ENCODE results near the gene SETDB1.
"Not testable (repeated sequence)": the region's sequence is repeated elsewhere in the genome, so short reads cannot be mapped to it uniquely, and the experiment has no call there.

SETDB1 gene

GRCh38 chr1:150926097-150926741 is at the start of gene SETDB1:
SETDB1 (plus strand) TSS chr1:150926363; CDS start chr1:150927715, 1,352 bp downstream.
- DNase-seq (ENCODE audit: low read depth in 2 of 3, low spot score in 2 of 3): peak; percentile 83 to 93 (median 84)

DNA sequence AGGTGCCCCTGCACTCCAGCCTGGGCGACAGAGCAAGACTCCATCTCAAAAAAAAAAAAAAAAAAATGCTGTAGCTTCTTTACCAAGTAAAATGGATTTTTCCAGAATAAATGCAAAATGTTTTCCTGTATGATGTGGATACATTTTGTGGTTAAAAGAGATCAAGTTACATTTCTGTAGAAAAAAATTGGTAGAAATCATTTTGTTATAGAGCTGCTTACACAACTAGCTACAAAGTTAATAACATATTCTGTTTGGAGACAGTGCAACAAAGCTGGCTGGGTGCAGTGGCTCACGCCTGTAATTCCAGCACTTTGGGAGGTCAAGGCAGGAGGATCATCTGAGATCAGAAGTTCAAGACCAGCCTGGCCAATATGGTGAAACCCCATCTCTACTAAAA is 47.2 kb upstream of the SETDB1 start:
- not testable (repeated sequence) for DNase-seq (ENCODE audit: low read depth in 2 of 3, low spot score in 2 of 3)

GRCh38 chr1:150881331-150882070 is 44.7 kb upstream of the SETDB1 start:
- no peak for DNase-seq (ENCODE audit: low read depth in 2 of 3, low spot score in 2 of 3)

GRCh38 chr1:150883121-150883520 is 43.0 kb upstream of the SETDB1 start:
- not testable (repeated sequence) for DNase-seq (ENCODE audit: low read depth in 2 of 3, low spot score in 2 of 3)

GRCh38 chr1:150887018-150887417 is 39.1 kb upstream of the SETDB1 start, which contains the start of gene CTXND2:
CTXND2 (plus strand) TSS chr1:150887136; CDS start chr1:150912315, 25,179 bp downstream.
- DNase-seq (ENCODE audit: low read depth in 2 of 3, low spot score in 2 of 3): no peak

GRCh38 chr1:150888727-150889126 is 37.4 kb upstream of the SETDB1 start:
- no peak for DNase-seq (ENCODE audit: low read depth in 2 of 3, low spot score in 2 of 3)

- DNase-seq (ENCODE audit: low read depth in 2 of 3, low spot score in 2 of 3): no peak
Measured at GRCh38 chr1:150890033-150890416, 36.1 kb upstream of the SETDB1 start.

DNA sequence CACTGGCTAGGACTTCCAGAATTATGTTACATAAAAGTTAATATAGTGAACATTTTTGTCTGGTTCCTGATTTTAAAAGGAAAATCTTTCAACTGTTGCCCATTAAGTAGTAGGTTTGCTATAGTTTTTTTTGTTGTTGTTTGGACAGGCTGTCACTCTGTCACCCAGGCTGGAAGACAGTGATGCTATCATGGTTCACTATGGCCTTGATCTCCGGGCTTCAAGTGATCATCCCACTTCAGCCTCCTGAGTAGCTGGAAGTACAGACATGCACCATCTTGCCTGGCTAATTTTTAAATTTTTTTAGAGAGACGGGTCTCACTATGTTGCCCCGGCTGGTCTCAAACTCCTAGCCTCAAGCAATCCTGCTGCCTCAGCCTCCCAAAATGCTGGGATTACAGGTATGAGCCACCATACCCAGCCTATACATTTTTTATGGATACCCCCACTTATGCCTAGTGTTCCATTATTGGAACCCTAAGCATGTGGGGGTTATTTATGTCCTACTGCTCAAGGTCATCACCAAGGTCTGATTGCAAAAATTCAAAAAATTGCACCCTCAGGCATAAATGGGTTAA is 32.7 kb upstream of the SETDB1 start:
- DNase-seq (ENCODE audit: low read depth in 2 of 3, low spot score in 2 of 3): no peak

DNA sequence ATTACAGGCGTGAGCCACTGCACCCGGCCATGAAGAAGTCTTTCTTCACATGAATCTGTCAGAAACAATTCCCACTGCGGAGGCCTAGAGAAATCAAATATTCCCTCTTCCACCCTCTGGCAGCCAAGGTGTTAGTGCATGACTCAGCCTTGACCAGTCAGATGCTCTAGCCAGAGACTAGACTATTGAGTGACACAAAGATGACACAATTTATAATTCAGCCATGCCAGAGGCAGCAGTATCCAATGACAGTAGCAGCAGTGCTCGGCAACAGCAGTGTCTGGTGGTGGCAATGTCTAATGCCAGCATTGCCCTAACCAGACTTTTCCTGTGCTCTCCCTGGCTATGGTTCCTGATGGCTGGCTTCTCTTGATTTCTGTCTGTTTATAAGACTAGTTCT is 30.5 kb upstream of the SETDB1 start:
- no peak for DNase-seq (ENCODE audit: low read depth in 2 of 3, low spot score in 2 of 3)

GRCh38 chr1:150899795-150900194 is 26.4 kb upstream of the SETDB1 start:
- not testable (repeated sequence) for DNase-seq (ENCODE audit: low read depth in 2 of 3, low spot score in 2 of 3)

DNA sequence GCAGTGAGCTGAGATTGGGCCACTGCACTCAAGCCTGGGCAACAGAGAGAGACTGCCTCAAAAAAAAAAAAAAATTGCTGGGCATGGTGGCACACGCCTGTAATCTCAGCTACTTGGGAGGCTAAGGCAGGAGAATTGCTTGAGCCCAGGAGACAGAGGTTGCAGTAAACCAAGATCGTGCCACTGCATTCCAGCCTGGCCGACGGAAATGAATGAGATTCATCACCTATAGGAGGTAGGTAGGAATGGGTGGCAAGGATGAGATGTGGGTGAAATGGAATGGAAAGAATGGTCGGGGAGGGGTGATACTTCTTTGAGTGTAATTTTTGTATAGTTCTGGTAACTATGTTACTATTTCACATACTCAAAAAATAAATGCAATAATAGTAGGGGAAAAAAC is 23.8 kb upstream of the SETDB1 start:
- DNase-seq (ENCODE audit: low read depth in 2 of 3, low spot score in 2 of 3): no peak

- no peak for DNase-seq (ENCODE audit: low read depth in 2 of 3, low spot score in 2 of 3)
Measured at GRCh38 chr1:150902751-150903150, 23.4 kb upstream of the SETDB1 start.

DNA sequence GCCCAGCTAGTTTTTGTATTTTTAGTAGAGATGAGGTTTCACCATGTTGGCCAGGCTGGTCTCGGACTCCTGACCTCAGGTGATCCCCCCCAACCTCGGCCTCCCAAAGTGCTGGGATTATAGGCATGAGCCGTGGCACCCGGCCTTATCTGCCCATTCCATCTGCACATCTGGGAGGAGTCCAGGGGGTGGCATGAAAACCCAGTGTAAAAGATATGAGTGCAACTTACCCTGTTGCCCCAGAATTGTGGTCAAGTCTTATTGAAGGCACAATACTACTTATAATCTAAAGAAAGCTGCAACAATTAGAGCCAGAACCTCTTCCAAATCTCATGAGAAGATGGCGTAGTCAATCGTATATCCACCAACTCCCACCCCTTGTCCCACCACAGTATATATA is 20.9 kb upstream of the SETDB1 start:
- DNase-seq (ENCODE audit: low read depth in 2 of 3, low spot score in 2 of 3): no peak

- DNase-seq (ENCODE audit: low read depth in 2 of 3, low spot score in 2 of 3): no peak
Measured at GRCh38 chr1:150906329-150906728, 19.8 kb upstream of the SETDB1 start.

- DNase-seq (ENCODE audit: low read depth in 2 of 3, low spot score in 2 of 3): no peak
Measured at GRCh38 chr1:150906813-150907212, 19.4 kb upstream of the SETDB1 start.

DNA sequence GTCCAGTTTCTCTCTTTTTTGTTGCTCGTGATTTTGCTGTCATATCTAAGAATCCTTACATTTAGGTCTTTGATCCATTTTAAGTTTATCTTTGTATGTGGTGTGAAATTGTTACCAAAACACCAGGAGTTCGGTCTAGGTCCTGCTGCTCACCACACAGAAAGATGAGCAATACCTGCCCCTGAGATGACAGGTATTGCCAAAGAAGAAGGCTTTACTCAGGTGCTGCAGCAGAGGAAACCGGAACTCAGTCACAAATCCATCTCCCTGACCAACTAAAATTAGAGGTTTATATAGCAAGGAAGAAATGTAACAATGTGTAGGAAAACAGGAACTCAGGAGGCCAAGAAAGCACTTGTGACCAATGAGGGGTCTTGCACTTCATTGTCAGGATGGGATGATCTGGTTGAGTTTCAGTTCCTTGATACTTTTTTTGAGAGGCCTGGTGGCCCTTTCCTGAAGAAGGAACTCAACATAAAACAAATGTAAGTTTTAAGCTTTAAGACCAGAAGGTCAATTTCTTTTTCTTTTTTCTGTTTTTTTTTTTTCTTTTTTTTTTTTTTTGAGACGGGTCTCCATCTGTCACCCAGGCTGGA is 16.5 kb upstream of the SETDB1 start:
- no peak for DNase-seq (ENCODE audit: low read depth in 2 of 3, low spot score in 2 of 3)

DNA sequence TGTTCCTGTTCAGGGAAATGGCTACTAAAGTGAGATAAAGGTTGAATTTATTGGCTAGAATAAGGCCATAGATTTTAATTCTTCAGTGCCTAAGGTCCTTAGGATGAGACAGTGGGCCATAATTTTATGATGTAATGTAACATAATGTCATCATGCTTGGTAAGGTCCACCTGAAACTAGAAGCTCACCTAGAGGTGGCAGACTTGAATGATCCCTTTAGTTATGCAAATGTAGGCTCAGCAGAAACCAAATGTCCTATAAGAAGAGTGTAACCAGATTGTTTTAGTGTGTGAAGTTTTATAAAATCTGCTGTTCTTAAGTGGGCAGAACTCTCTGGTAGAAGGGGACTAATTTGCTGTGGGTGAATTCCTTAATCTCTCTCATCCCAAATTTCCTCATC is 13.5 kb upstream of the SETDB1 start:
- DNase-seq (ENCODE audit: low read depth in 2 of 3, low spot score in 2 of 3): no peak

- no peak for DNase-seq (ENCODE audit: low read depth in 2 of 3, low spot score in 2 of 3)
Measured at GRCh38 chr1:150917387-150917786, 8.8 kb upstream of the SETDB1 start.

GRCh38 chr1:150922519-150922975 is 3.6 kb upstream of the SETDB1 start:
- peak; percentile 32 to 48 (median 41) for DNase-seq (ENCODE audit: low read depth in 2 of 3, low spot score in 2 of 3)

GRCh38 chr1:150925080-150925479 is 1.1 kb upstream of the SETDB1 start:
- no peak for DNase-seq (ENCODE audit: low read depth in 2 of 3, low spot score in 2 of 3)

- DNase-seq (ENCODE audit: low read depth in 2 of 3, low spot score in 2 of 3): no peak
Measured at GRCh38 chr1:150927624-150928023, 1.5 kb downstream of the SETDB1 start.

DNA sequence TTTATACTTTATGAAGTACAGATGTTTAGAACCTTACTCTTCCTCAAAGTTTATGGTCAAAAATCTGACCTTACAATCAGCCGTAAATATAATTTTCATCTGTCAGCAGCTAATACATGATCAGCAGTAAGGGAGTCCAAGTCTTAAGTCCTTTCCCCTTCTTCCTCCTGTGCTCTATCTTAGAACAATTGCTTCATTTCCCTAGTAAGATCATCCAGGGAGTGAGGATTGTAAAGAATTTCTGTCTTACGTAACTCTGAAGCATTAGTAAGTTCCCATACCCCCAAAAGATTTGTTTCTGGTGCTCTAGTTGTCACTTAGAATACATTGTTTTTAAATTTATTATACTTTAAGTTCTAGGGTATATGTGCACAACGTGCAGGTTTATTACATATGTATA is 2.1 kb downstream of the SETDB1 start:
- no peak for DNase-seq (ENCODE audit: low read depth in 2 of 3, low spot score in 2 of 3)

All from activated CD8-positive, alpha-beta memory T cell treated with anti-CD3 and anti-CD28 coated beads for 48 hours (primary cell).